HG03575 (cell line): ENCODE measurements around the gene RIMS4.

Experiments
- ATAC-seq: cut with Tn5 transposase; IDR thresholded peaks from one replicate; pipeline ENCODE4 v1.9.1; 2021; ENCODE audit not compliant: unreplicated experiment, insufficient number of reproducible peaks, low FRiP score; ENCODE audit errors: extremely low read depth

Gene RIMS4

DNA sequence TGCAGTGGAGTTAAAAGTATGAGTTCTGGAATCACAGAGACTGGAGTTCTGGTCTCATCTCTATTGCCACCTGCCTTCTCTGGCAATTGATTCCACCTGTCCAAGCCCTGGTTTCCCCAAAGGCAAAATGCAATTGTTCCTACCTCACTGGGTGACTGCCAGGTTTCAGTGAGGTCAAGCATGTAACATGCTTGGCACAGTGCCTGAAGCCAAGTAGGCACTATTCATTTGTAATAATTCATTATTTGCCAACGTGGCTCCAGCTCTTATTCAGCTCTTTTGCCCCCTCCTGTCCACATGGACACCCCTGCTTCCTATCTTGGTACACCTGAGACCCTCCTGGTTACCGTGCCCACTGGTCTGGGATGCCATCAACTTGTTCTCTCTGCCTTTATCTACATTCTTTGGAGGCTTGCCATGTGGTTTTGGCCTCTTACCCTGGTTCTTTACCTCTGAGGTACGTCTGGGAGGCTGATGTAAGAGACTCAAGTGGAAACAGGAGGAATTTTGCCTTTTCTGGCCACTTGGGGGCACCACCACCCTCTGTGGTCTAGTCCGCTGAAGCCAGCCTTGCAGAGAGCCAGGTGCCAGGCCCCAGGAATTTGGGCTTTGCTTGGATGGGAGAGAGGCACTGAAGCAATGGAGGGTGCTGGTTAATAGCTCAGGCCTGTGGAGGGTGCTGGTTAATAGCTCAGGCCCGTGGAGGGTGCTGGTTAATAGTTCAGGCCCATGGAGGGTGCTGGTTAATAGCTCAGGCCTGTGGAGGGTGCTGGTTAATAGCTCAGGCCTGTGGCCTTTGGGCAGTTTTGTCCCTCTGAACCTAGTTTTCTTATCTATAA lies 63.0 kb downstream of the RIMS4 start:
- ATAC-seq, result no peak

DNA sequence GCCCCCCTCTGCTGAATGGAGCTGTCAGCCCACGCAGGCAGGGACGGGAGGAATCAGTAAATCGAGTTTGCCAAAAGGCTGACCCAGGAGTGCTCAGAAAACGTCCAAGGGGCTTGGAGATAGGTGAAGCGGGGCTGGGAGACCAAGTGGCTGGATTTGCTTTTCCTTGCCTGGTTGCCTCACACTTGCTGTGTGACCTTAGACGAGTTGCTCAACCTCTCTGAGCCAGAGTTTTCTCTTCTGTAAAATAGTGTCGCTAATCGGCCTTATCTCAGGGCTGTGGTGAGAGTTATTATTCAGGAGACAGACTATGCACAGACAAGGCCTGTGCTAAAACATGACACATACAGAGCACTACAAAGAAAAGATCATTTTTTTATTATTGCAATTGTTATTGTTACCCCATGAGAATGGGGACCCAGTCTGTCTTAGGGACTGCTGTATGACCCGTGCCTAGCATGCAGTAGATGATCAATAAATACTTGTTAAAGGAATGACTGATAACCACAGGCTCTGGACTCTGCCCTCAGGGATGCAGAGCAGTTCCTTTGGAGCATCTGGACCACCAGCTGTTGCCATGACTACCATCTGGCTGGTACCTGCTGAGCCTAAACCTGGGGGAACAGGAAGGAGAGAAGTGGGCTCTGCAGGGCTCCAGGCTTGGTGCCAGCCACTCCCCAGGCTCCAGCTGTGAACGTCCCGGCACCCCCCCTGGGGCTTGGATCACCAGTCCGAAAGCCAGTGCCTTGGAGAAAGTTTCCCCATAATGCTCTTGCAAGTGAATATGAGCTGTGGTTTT lies 63.8 kb downstream of the RIMS4 start:
- no peak for ATAC-seq

DNA sequence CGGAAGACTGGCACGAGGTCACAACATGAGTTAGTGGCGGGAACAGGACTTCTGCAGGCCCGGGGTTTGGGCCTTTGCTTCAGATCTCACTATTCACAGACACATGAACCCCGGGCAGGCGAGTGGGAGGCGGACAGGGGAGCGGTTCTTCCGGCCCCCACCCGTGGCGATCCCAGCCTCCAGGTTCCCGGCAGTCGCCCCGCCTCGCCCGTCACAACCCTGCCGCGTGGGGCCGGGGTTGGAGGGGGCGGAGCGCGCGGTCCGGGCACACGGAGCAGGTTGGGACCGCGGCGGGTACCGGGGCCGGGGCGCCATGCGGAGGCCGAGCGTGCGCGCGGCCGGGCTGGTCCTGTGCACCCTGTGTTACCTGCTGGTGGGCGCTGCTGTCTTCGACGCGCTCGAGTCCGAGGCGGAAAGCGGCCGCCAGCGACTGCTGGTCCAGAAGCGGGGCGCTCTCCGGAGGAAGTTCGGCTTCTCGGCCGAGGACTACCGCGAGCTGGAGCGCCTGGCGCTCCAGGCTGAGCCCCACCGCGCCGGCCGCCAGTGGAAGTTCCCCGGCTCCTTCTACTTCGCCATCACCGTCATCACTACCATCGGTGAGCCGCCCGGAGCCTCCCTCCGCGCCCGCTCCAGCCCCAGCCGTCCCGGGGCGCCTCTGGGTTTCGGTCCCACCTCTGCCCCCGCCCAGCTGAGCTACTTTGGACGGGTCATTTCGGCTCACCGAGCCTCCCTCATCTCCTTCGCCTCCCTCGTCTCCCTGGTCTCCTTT lies 64.6 kb downstream of the RIMS4 start, which contains the start of gene KCNK15:
Gene KCNK15, plus strand, starts transcription at position 268 of the 769 bp plus-strand sequence. Its CDS starts 46 bp downstream, at position 314.
- no peak for ATAC-seq

DNA sequence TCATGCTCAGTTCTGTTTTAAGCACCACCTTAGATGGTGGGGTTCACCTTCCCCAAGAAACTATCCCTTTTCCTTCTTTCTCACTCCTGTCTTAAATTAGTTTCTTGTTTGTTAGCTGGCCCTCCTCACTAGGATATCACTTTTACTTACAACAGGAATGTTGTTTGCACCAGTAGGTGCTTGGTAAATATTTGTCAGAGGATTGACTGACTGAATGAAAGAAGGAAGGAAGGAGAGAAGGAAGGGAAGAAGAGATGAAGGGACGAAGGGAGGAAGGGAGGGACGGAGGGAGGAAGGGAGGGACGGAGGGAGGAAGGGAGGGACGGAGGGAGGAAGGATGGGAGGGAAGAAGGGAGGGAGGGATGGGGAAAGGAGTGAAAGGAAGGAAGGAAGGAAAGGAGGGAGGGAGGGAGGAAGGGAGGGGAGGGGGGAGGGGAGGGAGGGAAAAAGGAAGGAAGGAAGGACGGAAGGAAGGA lies 65.2 kb downstream of the RIMS4 start:
- ATAC-seq, result no peak

DNA sequence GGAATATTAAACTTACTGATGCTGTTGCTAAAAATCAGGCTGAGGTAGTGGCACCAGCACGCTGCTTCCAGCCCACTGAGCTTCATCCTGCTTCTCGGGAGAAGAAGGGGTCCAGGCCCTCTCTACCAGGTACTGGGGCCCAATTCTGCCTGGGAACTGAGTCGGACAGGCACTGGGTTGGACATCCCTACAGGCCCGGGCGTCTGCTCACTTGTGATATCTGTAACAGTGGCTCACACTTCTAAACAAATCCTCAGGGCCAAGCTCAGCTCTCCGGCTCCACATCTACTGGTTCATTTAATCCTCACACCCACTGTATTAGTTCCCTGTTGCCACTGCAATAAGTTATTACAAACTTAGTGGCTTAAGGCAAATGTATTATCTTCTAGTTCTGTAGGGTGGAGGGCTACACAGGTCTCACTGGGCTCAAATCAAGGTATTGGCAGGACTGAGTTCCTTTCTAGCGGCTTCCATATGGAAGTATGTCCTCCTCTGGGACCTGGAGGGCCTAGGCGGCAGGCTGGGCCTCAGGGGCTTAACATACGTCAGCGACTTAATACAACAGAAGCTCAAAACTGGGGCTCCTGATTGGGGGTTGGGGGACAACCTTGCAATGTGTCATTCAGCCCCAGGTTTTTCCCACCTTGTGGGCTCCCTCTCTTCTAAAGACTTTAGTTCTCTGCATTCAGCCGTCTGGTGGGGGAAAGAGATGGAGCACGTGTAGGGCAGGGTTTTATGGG lies 66.3 kb downstream of the RIMS4 start:
- no peak for ATAC-seq

DNA sequence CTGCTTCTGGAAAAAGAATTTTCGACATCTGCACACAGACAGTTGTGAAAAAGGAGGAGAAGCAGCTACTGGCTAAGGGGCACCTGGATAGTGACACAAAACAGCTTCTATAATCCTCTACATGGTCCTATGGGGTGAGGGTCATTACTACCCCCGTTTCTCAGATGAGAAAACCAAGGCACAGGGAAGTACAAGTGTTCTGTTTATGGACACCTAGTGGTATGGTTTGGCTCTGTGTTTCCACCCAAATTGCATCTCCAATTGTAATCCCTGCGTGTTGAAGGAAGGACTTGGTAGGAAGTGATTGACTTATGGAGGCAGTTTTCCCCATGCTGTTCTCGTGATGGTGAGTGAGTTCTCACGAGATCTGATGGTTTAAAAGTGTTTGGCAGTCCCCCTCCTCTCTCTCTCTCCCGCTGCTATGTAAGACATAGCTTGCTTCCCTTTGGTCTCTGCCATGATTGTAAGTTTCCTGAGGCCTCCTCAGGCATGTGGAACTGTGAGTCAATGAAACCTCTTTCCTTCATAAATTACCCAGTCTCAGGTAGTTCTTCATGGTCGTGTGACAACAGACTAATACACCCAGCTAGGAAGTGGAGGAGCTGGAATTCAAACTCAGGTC lies 67.2 kb downstream of the RIMS4 start:
- no peak for ATAC-seq

DNA sequence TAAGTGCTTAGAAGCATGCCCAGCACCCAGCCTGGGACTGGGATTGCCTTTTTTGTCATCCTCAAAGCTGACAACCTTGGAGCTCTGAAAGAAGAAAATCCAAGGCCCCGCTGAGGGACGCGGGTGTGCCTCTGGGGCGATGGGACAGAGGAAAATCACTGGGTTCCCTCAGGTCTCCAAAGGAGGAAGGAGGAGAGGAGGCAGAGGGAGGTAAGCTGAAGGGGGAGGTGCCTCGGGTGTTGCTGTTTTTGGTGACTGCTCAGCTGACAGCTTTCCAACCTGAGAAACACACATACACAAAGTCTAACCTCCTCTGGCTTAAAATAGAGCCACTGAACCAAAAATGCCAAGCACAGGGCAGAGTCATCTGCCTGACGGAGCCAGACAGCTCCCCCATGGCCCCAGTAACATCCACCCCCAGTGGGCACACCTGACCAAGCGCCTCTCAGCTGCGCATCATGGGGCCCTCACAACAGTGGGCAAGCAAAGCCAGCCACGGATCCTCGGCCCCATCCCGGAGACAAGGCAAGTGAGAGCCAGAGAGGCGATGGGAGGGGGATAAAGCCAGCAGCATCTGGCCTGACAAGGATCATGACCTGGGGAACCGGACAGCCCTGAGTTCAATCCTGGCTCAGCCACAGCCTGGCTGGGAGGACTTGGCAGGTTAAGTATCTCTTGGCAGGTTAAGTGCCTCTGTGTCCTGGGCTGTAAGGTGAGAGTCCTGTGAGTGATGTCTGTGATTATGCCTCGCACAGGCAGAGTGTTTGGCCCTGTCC lies 67.9 kb downstream of the RIMS4 start:
- no peak for ATAC-seq

DNA sequence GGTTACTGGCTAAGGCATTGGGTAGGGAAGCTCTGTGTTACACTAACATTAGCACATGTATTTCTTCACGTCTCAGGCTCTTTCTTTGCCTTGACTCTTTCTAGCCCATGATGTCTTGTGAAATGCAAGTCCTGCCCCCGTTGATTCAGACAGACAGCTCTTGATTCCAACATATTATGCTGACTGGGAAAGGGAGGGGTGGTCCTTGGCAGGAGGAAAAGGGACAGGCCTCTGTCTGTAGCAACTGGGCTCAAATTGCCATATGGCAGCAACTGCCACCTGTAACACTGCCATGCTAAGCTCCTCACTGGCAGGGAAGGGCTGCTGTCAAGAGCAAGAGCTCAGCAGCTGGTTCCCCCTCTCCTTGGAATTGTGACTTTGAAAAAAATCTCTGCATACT lies 70.4 kb downstream of the RIMS4 start:
- ATAC-seq, result no peak

DNA sequence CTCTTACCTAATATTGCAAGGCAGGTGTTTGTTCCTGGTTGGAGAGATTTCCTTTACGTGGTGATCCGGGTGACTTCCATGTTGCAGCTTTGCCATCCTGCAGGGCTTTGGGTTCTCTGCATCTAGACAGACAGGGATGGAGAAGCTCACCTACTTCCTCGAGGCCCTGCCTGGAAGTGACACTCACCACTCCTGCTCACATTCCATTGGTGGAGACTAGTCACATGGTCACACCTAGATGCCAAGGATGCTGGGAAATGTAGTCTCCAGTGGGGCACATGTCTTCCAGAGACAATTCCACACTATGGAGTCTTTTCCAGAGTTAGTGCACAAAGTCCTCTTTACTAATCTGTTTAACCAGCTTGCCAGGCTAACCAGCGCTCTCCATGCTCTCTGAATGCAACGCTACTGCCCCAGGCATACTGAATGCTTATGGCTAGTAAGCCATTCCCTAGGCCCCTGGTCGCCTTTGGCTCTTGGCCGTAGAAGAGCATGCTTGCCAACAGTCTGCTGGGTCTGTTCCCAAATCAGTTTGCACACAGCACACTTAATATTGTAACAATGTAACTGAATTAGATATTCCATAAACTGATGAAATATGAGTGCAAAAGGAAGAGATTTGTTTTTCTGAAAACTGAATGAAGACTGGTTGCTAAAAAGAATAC lies 71.4 kb downstream of the RIMS4 start:
- no peak for ATAC-seq

DNA sequence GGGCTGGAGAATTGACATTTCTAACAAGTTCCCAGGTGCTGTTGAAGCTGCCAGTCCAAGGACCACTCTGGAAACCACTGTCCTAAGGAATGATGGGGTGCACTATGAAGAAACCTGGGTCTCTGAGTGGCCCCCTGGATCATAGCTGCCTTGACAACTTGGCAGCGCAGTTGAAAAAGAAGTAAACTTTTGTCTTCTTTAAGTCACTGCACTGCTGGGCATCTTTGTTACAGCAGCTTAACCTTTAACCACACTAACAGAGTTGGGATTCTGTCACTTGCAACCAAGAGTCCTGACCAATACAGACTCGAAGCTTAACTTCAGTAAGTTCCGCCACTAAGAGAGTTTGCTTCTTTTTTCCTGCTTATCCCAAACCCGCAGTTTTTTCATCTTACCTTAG lies 73.2 kb downstream of the RIMS4 start:
- no peak for ATAC-seq

DNA sequence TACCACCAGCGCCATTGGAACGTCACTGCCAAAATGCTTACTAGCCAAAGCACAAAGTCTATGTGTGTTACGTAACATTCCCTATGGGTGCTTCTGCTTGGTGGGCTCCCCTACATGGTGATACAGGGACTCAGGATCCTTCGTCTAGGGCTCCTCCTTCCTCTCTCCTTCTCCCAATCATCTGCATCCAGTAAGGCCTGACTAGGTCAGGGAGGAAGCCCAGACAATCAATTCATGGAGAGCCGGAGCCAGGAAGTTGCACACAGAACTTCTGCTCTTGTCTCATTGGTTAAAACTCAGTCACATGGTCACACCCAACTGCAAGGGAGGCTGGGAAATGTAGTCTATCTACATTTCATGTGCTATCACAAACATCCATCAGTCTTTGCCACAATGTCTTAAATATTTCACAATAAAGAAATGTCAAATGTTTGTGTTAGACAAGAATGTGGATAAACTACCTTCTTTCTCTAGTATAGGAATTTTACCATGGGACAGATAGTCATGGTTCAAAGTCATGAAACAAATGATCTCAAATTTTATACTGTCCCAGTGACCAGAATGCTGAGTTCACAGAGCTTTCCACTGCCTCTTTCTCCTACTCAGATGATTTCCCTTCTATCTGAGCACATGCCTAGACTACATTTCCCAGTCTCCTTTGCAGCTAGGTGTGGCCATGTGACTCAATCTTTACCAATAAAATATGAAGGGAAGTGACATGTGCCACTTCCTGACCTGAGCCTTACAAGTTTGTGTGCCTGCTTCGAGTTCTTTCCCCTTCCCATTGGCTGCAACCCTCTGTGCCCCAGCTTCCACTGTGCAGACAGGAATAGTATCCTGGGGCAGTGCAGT lies 74.0 kb downstream of the RIMS4 start:
- ATAC-seq, result no peak

DNA sequence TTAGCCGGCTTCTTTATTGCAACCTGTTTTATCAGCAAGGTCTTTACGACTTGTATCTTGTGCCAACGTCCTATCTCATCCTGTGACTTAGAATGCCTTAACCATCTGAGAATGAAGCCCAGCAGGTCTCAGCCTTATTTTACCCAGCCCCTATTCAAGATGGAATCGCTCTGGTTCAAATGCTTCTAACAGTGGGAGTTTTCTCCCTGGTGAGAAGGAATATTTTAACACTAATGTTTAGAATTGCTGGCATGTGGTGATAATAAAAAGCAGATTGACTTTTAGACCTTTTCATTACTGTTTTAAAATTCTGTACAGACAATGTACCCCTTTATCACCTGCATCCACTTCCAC lies 74.6 kb downstream of the RIMS4 start:
- ATAC-seq, result no peak

DNA sequence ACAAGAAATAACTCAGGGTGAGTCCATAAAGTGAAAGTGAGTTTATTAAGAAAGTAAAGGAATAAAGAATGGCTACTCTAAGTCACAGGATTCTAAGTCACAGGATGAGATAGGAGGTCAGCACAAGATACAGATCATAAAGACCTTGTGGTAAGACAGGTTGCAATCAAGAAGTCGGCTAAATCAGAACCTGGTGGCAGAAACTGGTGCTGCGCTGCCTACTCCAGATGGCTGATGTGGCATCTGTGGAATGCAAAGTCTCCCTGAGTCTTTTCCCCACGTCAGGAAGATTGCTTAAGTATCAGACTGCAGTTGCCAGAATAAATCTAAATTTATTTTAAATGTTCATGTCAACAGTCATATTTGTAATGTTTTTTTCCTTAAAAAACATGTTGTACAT lies 75.4 kb downstream of the RIMS4 start:
- no peak for ATAC-seq

DNA sequence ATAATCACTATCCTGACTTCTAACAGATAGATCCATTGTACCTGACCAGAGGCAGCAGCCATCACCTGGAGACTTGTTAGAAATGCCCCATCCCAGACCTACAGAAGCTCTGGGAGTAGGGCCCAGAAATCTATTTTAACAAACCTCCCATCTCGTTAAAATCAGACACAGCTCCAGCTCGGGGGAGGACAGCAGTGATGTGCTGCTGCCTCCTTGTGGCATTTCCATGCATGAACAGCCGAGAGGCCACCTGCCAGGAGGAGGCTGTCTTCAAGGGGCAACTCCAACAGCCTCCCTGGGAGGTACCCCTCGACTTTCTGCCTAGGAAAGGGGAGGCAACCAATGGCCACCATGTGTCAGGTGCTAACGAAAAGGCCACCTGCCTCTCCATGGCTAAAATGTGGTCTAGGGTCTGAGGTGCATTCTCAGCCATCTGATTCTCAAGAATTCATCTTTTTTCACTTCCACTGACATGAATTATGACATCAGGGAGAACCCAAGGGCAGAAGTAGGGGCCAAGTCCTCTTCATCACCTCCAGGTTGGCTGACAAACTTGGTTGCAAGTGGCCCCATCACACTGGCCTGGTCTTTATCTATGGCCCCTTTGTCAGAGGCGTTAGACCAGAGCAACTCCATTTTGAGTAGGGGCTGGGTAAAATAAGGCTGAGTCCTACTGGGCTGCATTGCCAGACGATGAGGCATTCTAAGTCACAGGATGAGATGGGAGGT lies 76.8 kb downstream of the RIMS4 start:
- ATAC-seq, result no peak

DNA sequence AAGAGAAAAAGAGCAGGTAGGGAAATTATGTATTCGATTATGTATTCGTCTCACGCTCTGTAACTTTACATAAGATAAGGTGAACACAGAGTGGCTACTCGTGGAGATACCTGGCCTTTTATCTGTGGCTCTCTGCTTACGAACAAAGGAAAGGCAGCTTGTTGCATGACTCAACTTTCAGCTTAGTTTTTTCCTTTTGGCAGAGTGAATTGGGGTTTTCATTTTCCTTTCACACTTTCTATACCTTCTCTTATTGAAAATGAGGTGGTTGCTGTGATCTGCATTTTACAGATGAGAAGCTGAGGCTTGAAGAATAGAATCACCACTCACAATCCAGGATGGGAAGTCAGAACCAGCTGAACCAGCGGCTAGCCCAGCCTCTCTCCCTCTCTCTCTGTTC lies 78.0 kb downstream of the RIMS4 start:
- ATAC-seq, result no peak

DNA sequence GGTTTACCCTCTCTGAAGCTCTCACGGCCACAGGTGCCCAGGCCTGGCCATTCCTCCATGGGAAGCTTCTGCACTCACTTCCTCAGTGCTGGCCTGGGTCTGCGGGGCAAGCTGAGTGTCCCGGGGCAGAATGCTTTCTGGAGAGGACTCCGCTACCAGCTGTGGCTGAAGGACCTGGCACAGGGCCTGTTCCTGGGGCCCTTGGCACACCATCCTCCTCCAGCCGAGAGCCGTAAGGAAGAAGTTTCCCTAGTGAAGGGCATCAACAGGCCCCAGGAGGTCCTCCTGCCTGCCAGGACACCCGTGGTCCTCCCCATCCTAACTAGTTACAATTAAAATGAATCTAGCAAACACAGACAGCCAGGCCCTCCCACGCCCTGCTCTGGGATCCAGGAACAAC lies 78.7 kb downstream of the RIMS4 start:
- ATAC-seq, result no peak
